H9 (cell line): ENCODE measurements around the gene PARVB. TPM values are rescaled to one million over a fixed set of nuclear protein-coding genes. Genes with fewer than 3 reads are reported as not detected.

ENCODE experiments used
- DNase-seq: peaks from one replicate; pipeline ENCODE4 v3.0.0-alpha.2; 2017
- H2AFZ ChIP-seq: one replicate; pipeline ENCODE4 v1.6.1; 2013; ENCODE audit warnings: mild to moderate bottlenecking, low read length, control low read depth, moderate library complexity
- H2AK5ac ChIP-seq: 2 replicates; pipeline ENCODE4 v1.6.1; 2013; ENCODE audit warnings: low read length, control low read depth, mixed read lengths; ENCODE audit not compliant: insufficient read length
- H2BK120ac ChIP-seq: one replicate; pipeline ENCODE4 v1.6.1; 2013; ENCODE audit warnings: low read depth, mild to moderate bottlenecking, low read length, control low read depth, inconsistent platforms; ENCODE audit not compliant: poor library complexity, severe bottlenecking
- H2BK12ac ChIP-seq: 2 replicates; pipeline ENCODE4 v1.6.1; 2013; ENCODE audit warnings: low read length, control low read depth, mixed read lengths, low read depth; ENCODE audit not compliant: insufficient read length
- H2BK15ac ChIP-seq: 2 replicates; pipeline ENCODE4 v1.6.1; 2013; ENCODE audit warnings: low read depth, low read length, control low read depth
- H2BK20ac ChIP-seq: one replicate; pipeline ENCODE4 v1.6.1; 2013; ENCODE audit warnings: low read depth, mild to moderate bottlenecking, low read length, control low read depth, inconsistent platforms; ENCODE audit not compliant: poor library complexity, severe bottlenecking
- H2BK5ac ChIP-seq: 2 replicates; pipeline ENCODE4 v1.6.1; 2013; ENCODE audit warnings: low read length, control low read depth, mixed read lengths; ENCODE audit not compliant: insufficient read length
- H3K14ac ChIP-seq: 2 replicates; pipeline ENCODE4 v1.6.1; 2013; ENCODE audit warnings: low read length, control low read depth; ENCODE audit not compliant: insufficient read depth
- H3K18ac ChIP-seq: 2 replicates; pipeline ENCODE4 v1.6.1; 2013; ENCODE audit warnings: low read depth, mild to moderate bottlenecking, mixed read lengths, low read length, control low read depth; ENCODE audit not compliant: insufficient read length
- H3K23ac ChIP-seq: 2 replicates; pipeline ENCODE4 v1.6.1; 2013; ENCODE audit warnings: low read length, control low read depth, mixed read lengths, low read depth; ENCODE audit not compliant: insufficient read length
- H3K23me2 ChIP-seq: 2 replicates; pipeline ENCODE4 v1.6.1; 2013; ENCODE audit warnings: low read depth, mild to moderate bottlenecking, mixed read lengths, low read length, control low read depth; ENCODE audit not compliant: insufficient read length, poor library complexity, severe bottlenecking
- H3K27ac ChIP-seq: 2 replicates; pipeline ENCODE4 v1.5.1; 2013; ENCODE audit warnings: low read length, control low read depth, mixed read lengths, low read depth; ENCODE audit not compliant: insufficient read length
- H3K27me3 ChIP-seq: 2 replicates; pipeline ENCODE4 v1.6.1; 2013; ENCODE audit warnings: low read length, control low read depth, inconsistent platforms; ENCODE audit not compliant: insufficient read depth
- H3K4ac ChIP-seq: 2 replicates; pipeline ENCODE4 v1.6.1; 2013; ENCODE audit warnings: low read depth, mild to moderate bottlenecking, control low read depth, inconsistent platforms, low read length, moderate library complexity
- H3K4me1 ChIP-seq: 2 replicates; pipeline ENCODE4 v1.6.1; 2013; ENCODE audit warnings: low read length, control low read depth, inconsistent platforms; ENCODE audit not compliant: insufficient read depth
- H3K4me2 ChIP-seq: 2 replicates; pipeline ENCODE4 v1.6.1; 2013; ENCODE audit warnings: low read length, control low read depth, mixed read lengths; ENCODE audit not compliant: insufficient read length, insufficient read depth
- H3K56ac ChIP-seq: 2 replicates; pipeline ENCODE4 v1.6.1; 2013; ENCODE audit warnings: low read depth, mild to moderate bottlenecking, mixed read lengths, low read length, control low read depth; ENCODE audit not compliant: insufficient read length
- H3K79me1 ChIP-seq: 2 replicates; pipeline ENCODE4 v1.6.1; 2013; ENCODE audit warnings: low read depth, mild to moderate bottlenecking, moderate library complexity, low read length, control low read depth, inconsistent platforms; ENCODE audit not compliant: insufficient read depth, poor library complexity, severe bottlenecking
- H3K79me2 ChIP-seq: 2 replicates; pipeline ENCODE4 v1.6.1; 2013; ENCODE audit warnings: low read length, control low read depth, inconsistent platforms; ENCODE audit not compliant: insufficient read depth
- H3K9ac ChIP-seq: 2 replicates; pipeline ENCODE4 v1.6.1; 2013; ENCODE audit warnings: low read length, control low read depth, mixed read lengths; ENCODE audit not compliant: insufficient read length; ENCODE audit errors: extremely low read depth
- H3K9me3 ChIP-seq: one replicate; pipeline ENCODE4 v1.6.1; 2013; ENCODE audit warnings: low read depth, low read length, inconsistent platforms; ENCODE audit not compliant: control insufficient read depth
- H3T11ph ChIP-seq: one replicate; pipeline ENCODE4 v1.6.1; 2013; ENCODE audit warnings: mild to moderate bottlenecking, low read length, control low read depth, inconsistent platforms
- H4K20me1 ChIP-seq: one replicate; pipeline ENCODE4 v1.6.1; 2013; ENCODE audit not compliant: control insufficient read depth, insufficient read length, insufficient read depth
- H4K5ac ChIP-seq: 2 replicates; pipeline ENCODE4 v1.6.1; 2013; ENCODE audit warnings: low read depth, mild to moderate bottlenecking, mixed read lengths, low read length, control low read depth; ENCODE audit not compliant: insufficient read length
- H4K8ac ChIP-seq: replicated peaks from 2 replicates; pipeline ENCODE4 v1.6.1; 2013; ENCODE audit warnings: low read length, control low read depth, mixed read lengths, low read depth; ENCODE audit not compliant: insufficient read length
- H4K91ac ChIP-seq: 2 replicates; pipeline ENCODE4 v1.6.1; 2013; ENCODE audit warnings: low read depth, mild to moderate bottlenecking, moderate library complexity, mixed read lengths, low read length, control low read depth; ENCODE audit not compliant: insufficient read length
- H3K27ac Mint-ChIP-seq, 3 experiments: 2 replicates in 2 of 3; 3 replicates in 1 of 3; pipeline ENCODE4 v1.8.0; 2020 to 2021; ENCODE audit warnings: mixed read lengths in 3 of 3, mild to moderate bottlenecking in 1 of 3, moderate library complexity in 1 of 3
- H3K27me3 Mint-ChIP-seq: 2 replicates; pipeline ENCODE4 v1.8.0; 2021; ENCODE audit warnings: low read depth, mild to moderate bottlenecking, moderate library complexity, mixed read lengths
- H3K36me3 Mint-ChIP-seq, 3 experiments: 2 replicates in 2 of 3; 3 replicates in 1 of 3; pipeline ENCODE4 v1.8.0; 2020 to 2021; ENCODE audit warnings: low read depth in 3 of 3, mixed read lengths in 3 of 3; ENCODE audit not compliant: insufficient read depth in 1 of 3
- H3K4me1 Mint-ChIP-seq, 2 experiments: 2 replicates each; pipeline ENCODE4 v1.8.0; 2020; ENCODE audit warnings: mixed read lengths in 2 of 2
- H3K4me3 Mint-ChIP-seq, 2 experiments: 2 replicates in 1 of 2; 3 replicates in 1 of 2; pipeline ENCODE4 v1.8.0; 2020 to 2021; ENCODE audit warnings: mild to moderate bottlenecking in 2 of 2, mixed read lengths in 2 of 2, moderate library complexity in 1 of 2
- H3K9me3 Mint-ChIP-seq, 2 experiments: 2 replicates in 1 of 2; 3 replicates in 1 of 2; pipeline ENCODE4 v1.8.0; 2020; ENCODE audit warnings: mild to moderate bottlenecking in 2 of 2, mixed read lengths in 2 of 2, moderate library complexity in 1 of 2
- WGBS: extraction: QIAGEN DNeasy Blood & Tissue Kit; methylation state at CpG from one replicate; pipeline ENCODE4 v1.1.7; 2013; ENCODE audit warnings: missing lambda C conversion rate, low lambda C conversion rate, mixed read lengths; ENCODE audit not compliant: insufficient read length; ENCODE audit errors: extremely low coverage; 5-methylcytosine and 5-hydroxymethylcytosine counted together
- total RNA-seq: library from RNA; stranded (reverse); gene quantifications from 2 replicates; pipeline ENCODE4 v1.2.1, GENCODE V29; 2021
- TF ChIP-seq, protein P1 (sequence below): fragments of 200-600 bp; sonication (generic); conservative IDR thresholded peaks from 3 replicates; pipeline ENCODE4 v1.8.0; 2021; ENCODE audit warnings: antibody characterized with exemption, mild to moderate bottlenecking

PARVB gene
- total RNA-seq, 1 experiment from 2014 or later, result 15.6 TPM

DNA sequence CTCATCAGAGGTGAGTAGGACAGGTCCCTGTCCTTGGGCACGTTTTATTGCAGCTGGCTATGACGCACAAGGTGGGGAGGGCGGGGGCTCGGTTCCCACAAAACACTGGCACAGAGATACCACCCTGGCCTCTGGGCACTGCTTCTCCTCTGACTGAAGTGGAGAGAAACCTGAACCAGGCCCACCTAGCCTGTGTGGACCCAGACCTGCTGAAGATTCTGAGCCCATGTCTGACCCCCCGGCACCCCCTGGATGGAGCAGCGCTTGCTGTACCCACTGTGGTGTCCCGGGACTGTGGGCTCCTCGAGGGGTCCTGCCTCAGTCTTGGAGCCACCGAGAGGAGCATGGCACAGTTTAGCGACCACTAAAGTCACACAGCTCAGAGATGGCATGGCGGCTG lies 72.6 kb downstream of the PARVB start:
- Histone ChIP-seq H3K4ac (no peak overlapping the region), H3K56ac (no peak overlapping the region), H3K4me1 (no peaks in the 10 kb centered on the region), H3K9me3 (no peaks in the 10 kb centered on the region), H2BK12ac (no peak overlapping the region), H2BK120ac (no peak overlapping the region), H3K79me1 (no peaks in the 10 kb centered on the region), H3K23me2 (no peaks in the 10 kb centered on the region), H2BK5ac (no peak overlapping the region), H2AK5ac (no peak overlapping the region), H3K27me3 (no peaks in the 10 kb centered on the region), H2BK15ac (no peak overlapping the region), H4K91ac (no peak overlapping the region), H3K23ac (no peak overlapping the region), H3K9ac (no peak overlapping the region), H4K8ac (no peak overlapping the region), H3K18ac (no peak overlapping the region), H2BK20ac (no peak overlapping the region), H2AFZ (no peak overlapping the region), H3K27ac (no peak overlapping the region), H3K14ac (no peak overlapping the region), H3K4me2 (no peak overlapping the region), H3K79me2 (no peaks in the 10 kb centered on the region), H4K5ac (no peak overlapping the region), H4K20me1 (no peaks in the 10 kb centered on the region), H3T11ph (no peak overlapping the region)
- Mint-ChIP-seq H3K4me3 (no peak overlapping the region), H3K27me3 (no peaks in the 10 kb centered on the region), H3K4me1 (peaks cover 12% of the 10 kb centered on the region in 2 experiments), H3K36me3 (peaks cover 0 to 2% (median under 1%) of the 10 kb centered on the region in 3 experiments; a peak in 2 of 7 replicates), H3K27ac (no peak overlapping the region; a peak in 1 of 7 replicates), H3K9me3 (no peaks in the 10 kb centered on the region; a peak in 2 of 5 replicates)
- TF ChIP-seq, protein P1, sequence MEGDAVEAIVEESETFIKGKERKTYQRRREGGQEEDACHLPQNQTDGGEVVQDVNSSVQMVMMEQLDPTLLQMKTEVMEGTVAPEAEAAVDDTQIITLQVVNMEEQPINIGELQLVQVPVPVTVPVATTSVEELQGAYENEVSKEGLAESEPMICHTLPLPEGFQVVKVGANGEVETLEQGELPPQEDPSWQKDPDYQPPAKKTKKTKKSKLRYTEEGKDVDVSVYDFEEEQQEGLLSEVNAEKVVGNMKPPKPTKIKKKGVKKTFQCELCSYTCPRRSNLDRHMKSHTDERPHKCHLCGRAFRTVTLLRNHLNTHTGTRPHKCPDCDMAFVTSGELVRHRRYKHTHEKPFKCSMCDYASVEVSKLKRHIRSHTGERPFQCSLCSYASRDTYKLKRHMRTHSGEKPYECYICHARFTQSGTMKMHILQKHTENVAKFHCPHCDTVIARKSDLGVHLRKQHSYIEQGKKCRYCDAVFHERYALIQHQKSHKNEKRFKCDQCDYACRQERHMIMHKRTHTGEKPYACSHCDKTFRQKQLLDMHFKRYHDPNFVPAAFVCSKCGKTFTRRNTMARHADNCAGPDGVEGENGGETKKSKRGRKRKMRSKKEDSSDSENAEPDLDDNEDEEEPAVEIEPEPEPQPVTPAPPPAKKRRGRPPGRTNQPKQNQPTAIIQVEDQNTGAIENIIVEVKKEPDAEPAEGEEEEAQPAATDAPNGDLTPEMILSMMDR, result no peak
- no peak for DNase-seq
- WGBS, result no CpG with 5 or more reads among the region's 11 CpGs
